Suprapubic skin (tissue), 4 donors: Measurements from ENCODE around the gene ENO2.

Source experiments
- CTCF ChIP-seq, 2 donors: fragments of 200-600 bp in 1 of 2; fragments of 450-650 bp in 1 of 2; sonication (generic) in 1 of 2; IDR thresholded peaks; one replicate each; pipeline ENCODE4 v1.5.1; 2016 to 2019; ENCODE audit warnings: antibody characterized with exemption in 2 of 2, mild to moderate bottlenecking in 1 of 2, moderate library complexity in 1 of 2
- EP300 ChIP-seq: sonication (generic); formaldehyde crosslinking; IDR thresholded peaks from one replicate; pipeline ENCODE4 v1.6.1; 2017; ENCODE audit warnings: antibody characterized with exemption
- POLR2A ChIP-seq, 2 donors: fragments of 450-650 bp; IDR thresholded peaks; one replicate each; pipeline ENCODE4 v1.6.1; 2017; ENCODE audit warnings: antibody characterized with exemption in 2 of 2, mild to moderate bottlenecking in 2 of 2, moderate library complexity in 2 of 2
- POLR2AphosphoS5 ChIP-seq, 3 donors: sonication (generic); formaldehyde crosslinking; IDR thresholded peaks; one replicate each; pipeline ENCODE4 v1.6.1; 2017; ENCODE audit warnings: antibody characterized with exemption in 3 of 3

- TF ChIP-seq POLR2A (IDR thresholded peaks at IDR 0.05) (peak in 1 of 2 donors; percentile 51), EP300 (no peak), CTCF (IDR thresholded peaks at IDR 0.05) (no peak), POLR2AphosphoS5 (IDR thresholded peaks at IDR 0.05) (peak in 1 of 3 donors; percentile 52)
Measured at GRCh38 chr12:6904280-6905276, 9.8 kb upstream of the ENO2 start, which contains the start of gene LRRC23.
